ENCODE measurements around the gene GRK5. TPM values are rescaled to one million over a fixed set of nuclear protein-coding genes. Genes with fewer than 3 reads are reported as not detected.

GRK5 gene
- total RNA-seq, 4 donors from 2014 or later: 10.0 to 61.9 (median 18.1) TPM

DNA sequence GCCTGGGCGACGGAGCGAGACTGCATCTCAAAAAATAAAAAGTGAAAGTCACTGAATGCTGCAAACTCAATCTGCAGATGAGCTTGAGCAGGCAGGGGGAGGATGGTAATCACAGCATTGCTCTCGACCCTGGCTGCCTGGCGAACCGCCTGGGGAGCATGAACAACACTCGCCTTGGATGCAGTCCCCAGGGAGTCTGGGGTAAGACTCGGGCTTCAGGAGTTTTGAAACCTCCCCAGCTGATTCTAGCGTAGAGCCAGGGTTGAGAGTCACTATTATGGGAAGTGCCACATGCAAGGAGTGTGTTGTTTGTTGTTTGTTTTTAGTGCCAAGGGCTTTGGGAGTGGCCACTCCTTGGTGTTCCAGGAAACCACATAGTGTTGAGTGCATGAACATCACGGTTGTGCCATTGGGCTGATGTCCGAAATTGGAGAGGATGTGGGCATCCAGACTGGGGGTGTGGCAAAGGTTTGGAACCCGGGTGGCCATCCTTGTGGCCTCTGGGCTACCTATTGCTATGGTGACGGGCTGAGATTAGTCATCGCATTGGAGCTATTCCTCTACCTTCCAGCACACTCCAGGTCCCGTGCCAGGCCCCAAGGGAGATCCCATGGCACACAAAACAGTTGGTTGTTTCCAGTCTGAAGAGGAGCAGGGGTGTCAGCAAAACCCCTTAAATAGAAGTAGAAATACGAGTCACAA lies 242.5 kb downstream of the GRK5 start:
- DNase-seq: peak in 2 of 3 donors; percentile 25 to 61
- no peak overlapping the region for H3K4me3 ChIP-seq
- H3K9me3 ChIP-seq: no peaks in the 10 kb centered on the region
- peaks cover 0 to 28% (median 0%) of the 10 kb centered on the region in 3 donors for H3K36me3 ChIP-seq
- H3K27ac ChIP-seq: peak overlapping the region in 1 of 4 donors; percentile 38
- no peak for TF ChIP-seq POLR2A (IDR thresholded peaks at IDR 0.05)
- no peak for TF ChIP-seq CTCF (IDR thresholded peaks at IDR 0.05)
- H3K4me1 ChIP-seq: no peaks in the 10 kb centered on the region
- H3K27me3 ChIP-seq: no peaks in the 10 kb centered on the region

GRCh38 chr10:119450606-119451299 lies 243.4 kb downstream of the GRK5 start:
- DNase-seq: no peak
- Histone ChIP-seq H3K27ac (no peak overlapping the region), H3K36me3 (peaks cover 0 to 28% (median 0%) of the 10 kb centered on the region in 3 donors), H3K9me3 (no peaks in the 10 kb centered on the region), H3K27me3 (no peaks in the 10 kb centered on the region), H3K4me3 (no peak overlapping the region), H3K4me1 (no peaks in the 10 kb centered on the region)
- TF ChIP-seq CTCF (IDR thresholded peaks at IDR 0.05) (no peak), POLR2A (IDR thresholded peaks at IDR 0.05) (no peak)

GRCh38 chr10:119451300-119451896 lies 244.0 kb downstream of the GRK5 start:
- Histone ChIP-seq H3K36me3 (peaks cover 0 to 25% (median 0%) of the 10 kb centered on the region in 3 donors), H3K4me1 (no peaks in the 10 kb centered on the region), H3K9me3 (no peaks in the 10 kb centered on the region), H3K4me3 (no peak overlapping the region), H3K27ac (no peak overlapping the region), H3K27me3 (no peaks in the 10 kb centered on the region)
- no peak for DNase-seq
- TF ChIP-seq CTCF (IDR thresholded peaks at IDR 0.05): no peak
- TF ChIP-seq POLR2A (IDR thresholded peaks at IDR 0.05): no peak

- no peaks in the 10 kb centered on the region for H3K27me3 ChIP-seq
- H3K27ac ChIP-seq: no peak overlapping the region
- DNase-seq: no peak
- H3K4me1 ChIP-seq: no peaks in the 10 kb centered on the region
- H3K9me3 ChIP-seq: no peaks in the 10 kb centered on the region
- no peak overlapping the region for H3K4me3 ChIP-seq
- peaks cover 0 to 19% (median 0%) of the 10 kb centered on the region in 3 donors for H3K36me3 ChIP-seq
- TF ChIP-seq POLR2A (IDR thresholded peaks at IDR 0.05) (no peak), CTCF (IDR thresholded peaks at IDR 0.05) (no peak)
Observed at GRCh38 chr10:119452396-119452795, 245.0 kb downstream of the GRK5 start.

DNA sequence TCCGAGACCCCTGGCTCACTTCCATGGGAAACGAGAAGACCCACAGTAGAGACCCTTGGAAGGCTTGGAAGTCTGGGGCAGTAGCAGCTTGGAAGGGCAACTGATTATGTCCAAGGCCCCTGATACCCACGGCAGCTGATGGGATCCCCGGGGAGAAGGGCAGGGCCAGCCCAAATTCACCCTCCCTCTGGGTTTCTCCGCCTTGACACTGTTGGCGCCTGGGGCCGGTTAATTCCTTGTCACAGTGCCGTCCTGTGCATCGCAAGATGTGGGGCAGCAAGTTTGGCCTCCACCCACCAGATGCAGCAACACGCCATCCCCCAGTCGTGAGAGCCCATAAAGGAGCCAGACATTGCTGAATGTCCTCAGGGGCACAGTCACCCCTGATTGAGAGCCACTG lies 245.9 kb downstream of the GRK5 start:
- no peaks in the 10 kb centered on the region for H3K9me3 ChIP-seq

More for the DNA sequence above, 245.9 kb downstream of the GRK5 start:
- H3K27me3 ChIP-seq: no peaks in the 10 kb centered on the region
- no peak for DNase-seq
- H3K36me3 ChIP-seq: peaks cover 0 to 10% (median 0%) of the 10 kb centered on the region in 3 donors
- TF ChIP-seq POLR2A (IDR thresholded peaks at IDR 0.05): no peak
- no peak for TF ChIP-seq CTCF (IDR thresholded peaks at IDR 0.05)
- no peak overlapping the region for H3K27ac ChIP-seq
- H3K4me3 ChIP-seq: no peak overlapping the region
- H3K4me1 ChIP-seq: no peaks in the 10 kb centered on the region

Data from Peyer's patch (tissue), 4 donors.